ENCODE measurements around the gene ANKRD39. TPM values are rescaled to one million over a fixed set of nuclear protein-coding genes. Genes with fewer than 3 reads are reported as not detected.

ANKRD39 gene
- total RNA-seq, 4 donors from 2014 or later, result 6.7 to 12.3 (median 8.4) TPM

- no peak for TF ChIP-seq CTCF (IDR thresholded peaks at IDR 0.05; ENCODE audit: low read depth)
Measured at GRCh38 chr2:96864343-96865091, 6.7 kb upstream of the ANKRD39 start.

GRCh38 chr2:96863575-96864342, 5.9 kb upstream of the ANKRD39 start:
- no peak for TF ChIP-seq CTCF (IDR thresholded peaks at IDR 0.05; ENCODE audit: low read depth)

GRCh38 chr2:96861074-96861473, 3.3 kb upstream of the ANKRD39 start:
- TF ChIP-seq CTCF (IDR thresholded peaks at IDR 0.05; ENCODE audit: low read depth), result no peak

DNA sequence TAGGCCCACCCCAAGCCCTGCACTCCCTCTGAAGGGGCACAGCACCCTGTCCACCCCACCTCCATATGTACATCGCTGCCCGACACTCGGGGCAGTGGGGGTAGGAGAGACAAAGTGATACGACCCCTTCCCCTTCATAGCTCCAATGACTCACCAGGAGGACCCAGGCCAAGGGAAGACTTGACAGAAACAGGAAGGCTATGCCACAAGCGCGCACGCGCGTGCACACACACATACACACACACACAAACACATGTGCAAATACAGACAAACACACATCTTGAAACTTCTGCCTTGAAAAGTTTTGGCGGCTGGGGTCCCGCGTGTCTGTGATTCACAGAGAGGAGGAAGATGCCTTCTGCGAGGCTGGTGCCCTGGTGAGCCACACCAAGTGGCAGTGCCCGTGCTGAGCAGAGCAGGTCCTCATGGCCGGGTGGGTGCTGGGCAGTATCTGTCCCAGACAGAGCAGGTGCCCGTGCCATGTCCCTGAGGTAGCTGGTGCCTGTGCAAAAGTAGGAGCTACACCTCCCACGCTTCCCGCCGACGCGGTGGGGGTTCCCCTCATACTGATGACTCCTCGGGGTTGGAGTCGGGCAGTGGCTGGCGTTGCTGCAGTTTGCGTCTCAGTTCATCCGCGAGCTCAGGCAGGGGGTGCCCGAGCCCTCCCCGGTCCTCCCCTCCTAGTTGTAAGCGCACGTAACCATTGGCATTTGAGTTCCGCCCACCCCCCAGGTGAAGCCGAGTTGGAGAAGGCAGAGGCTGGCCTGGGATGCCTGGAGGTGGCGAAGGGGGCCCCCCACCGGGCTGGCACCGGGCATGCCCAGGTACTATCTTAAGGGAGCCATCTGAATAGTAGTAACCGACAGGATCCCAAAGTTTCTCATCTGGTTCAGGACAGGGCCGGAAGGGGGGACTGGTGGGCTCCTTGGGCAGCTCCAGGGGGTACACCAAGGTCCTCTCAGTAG, 2.5 kb upstream of the ANKRD39 start:
- no peak for TF ChIP-seq CTCF (IDR thresholded peaks at IDR 0.05; ENCODE audit: low read depth)

- no peak for TF ChIP-seq CTCF (IDR thresholded peaks at IDR 0.05; ENCODE audit: low read depth)
Measured at GRCh38 chr2:96859681-96860064, 1.9 kb upstream of the ANKRD39 start.

DNA sequence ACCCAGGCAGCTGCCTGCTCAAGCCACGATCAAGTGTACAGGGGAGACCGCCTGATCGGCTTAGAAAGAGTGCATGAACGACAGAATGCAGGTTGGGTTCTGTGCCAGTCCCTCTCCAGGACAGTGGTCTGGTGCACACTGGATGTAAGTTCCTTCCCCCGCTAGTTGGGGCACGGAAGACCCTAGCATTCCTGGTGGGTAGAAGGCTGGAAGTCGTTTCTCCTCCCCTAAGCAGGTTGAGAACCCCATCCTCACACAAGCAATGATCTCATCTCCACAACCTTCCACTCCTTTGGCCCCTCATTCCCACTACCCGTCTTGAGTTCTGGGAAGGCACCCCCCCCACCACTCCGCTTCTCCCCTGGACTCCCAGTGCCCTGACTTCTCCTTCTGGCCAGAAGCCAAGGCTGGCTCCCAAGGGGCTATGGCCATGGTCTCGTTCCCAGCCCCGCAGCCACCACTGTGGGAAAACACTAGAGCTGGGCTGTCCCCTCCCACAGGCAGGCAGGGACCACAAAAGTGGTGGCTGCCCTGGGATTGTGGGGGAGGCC, 1.4 kb upstream of the ANKRD39 start:
- no peak for TF ChIP-seq CTCF (IDR thresholded peaks at IDR 0.05; ENCODE audit: low read depth)
